ENCODE results near the gene ZNF609.
"Not testable (repeated sequence)": the region's sequence is repeated elsewhere in the genome, so short reads cannot be mapped to it uniquely, and the experiment has no call there.

The ZNF609 gene

GRCh38 chr15:64589435-64590084 lies 129.2 kb downstream of the ZNF609 start:
- no peak for DNase-seq

GRCh38 chr15:64592845-64593244 lies 132.5 kb downstream of the ZNF609 start:
- not testable (repeated sequence) for DNase-seq

GRCh38 chr15:64596701-64597476 lies 136.5 kb downstream of the ZNF609 start:
- DNase-seq: no peak

- DNase-seq: no peak
Observed at GRCh38 chr15:64597477-64597822, 137.1 kb downstream of the ZNF609 start.

- no peak for DNase-seq
Observed at GRCh38 chr15:64599226-64599625, 138.8 kb downstream of the ZNF609 start.

DNA sequence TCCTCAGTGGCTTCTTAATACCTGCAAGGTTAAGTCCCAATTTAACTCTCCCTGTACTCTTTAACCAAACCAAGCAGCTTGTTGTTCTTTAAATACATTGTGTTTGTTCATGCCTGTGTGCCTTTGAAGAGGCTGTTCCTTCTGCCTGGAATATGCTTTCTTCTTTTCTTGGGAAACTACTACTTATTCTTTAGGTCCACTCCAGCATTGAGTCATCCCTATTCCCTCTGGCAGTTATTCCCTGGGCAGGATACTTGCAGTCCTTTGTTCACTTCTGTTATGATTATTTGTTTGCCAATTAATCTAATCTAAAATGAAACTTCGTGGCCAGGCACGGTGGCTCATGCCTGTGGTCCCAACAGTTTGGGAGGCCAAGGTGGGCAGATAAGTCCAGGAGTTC lies 139.3 kb downstream of the ZNF609 start:
- DNase-seq: no peak

DNA sequence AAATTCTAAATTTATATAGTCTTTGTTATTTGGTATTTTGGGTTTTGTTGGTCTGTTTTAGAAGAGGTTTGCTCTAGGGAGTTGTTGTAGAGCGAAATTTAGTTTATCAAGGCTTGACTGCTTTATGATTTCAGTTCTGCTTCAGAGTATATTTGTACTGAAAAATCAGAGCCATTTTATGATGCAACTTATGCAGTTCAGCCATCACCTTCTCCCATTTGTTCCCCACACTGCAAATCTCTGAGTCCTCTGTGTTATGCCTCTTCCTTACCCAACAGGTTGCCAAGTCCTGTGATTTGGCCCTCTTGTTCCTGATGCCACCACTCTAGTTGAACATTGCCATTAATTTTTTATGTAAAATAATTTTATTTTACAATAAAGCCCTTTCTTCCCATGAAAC lies 140.4 kb downstream of the ZNF609 start:
- DNase-seq: no peak

DNA sequence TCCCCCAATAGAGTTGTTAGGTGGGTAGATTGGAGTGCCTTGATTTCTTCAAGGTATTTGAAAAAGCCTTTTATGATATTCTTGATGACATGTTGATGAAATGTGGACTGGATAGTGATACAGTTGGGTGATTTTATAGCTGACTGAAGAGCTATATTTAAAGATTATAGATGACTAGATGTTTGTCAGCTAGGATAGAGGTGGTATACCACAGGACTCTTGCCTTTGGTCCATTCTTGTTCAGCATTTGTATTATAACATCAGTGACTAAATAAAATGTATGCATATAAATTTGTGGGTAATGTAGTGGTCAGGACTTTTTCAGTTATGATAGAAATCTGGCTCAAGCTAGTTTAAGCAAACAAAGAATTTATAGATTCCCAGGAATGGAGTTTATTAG lies 143.9 kb downstream of the ZNF609 start:
- DNase-seq: no peak

- DNase-seq: not testable (repeated sequence)
Observed at GRCh38 chr15:64607416-64607815, 147.0 kb downstream of the ZNF609 start.

GRCh38 chr15:64610257-64610919 lies 150.0 kb downstream of the ZNF609 start:
- DNase-seq: no peak

DNA sequence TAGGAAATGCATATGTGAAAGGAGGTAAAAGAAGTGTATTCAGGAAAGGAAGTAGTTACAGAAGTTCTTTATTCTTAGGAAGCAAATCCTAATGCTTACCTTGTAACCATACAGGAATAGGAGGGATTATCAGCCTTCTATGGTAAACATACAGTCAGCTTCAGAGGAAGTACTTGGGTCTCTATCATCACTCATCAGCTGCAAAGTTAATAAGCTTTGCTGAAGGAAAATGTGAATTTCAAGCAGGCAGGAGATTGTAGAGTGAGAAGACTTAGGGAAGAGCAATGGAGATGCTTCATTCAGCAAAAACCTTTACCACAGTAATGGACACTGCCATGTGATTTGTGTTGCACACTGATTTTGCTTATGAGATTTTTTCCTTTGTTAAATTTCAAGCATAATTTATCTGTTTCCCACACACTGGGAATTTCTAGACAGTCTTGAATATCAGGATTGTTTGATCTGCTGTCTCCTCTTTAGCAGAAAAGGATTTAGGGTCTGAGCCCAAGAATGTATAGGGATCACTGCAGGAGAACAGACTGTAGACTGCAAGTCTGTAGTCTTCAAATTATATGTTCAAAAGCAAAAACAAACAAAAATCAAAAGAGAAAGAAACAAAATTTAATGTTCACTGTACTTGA lies 150.8 kb downstream of the ZNF609 start:
- no peak for DNase-seq

- DNase-seq: no peak
Observed at GRCh38 chr15:64614519-64614918, 154.1 kb downstream of the ZNF609 start.

DNA sequence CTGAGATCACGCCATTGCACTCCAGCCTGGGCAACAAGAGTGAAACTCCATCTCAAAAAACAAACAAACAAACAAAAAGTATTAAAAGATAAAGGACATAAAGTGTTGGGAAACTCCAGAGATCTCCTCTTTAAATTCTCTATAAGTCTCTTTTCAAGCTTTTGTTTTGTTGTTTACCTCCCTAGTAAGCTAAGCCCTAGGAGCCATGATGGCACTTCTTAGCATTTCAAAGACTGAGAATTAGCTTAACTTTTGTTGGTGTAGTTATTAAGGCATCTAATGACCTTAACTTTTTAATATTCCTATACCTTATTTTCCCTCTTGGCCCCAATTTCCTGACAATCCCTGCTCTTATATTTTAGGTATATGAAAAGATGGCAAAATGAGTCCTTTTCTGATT lies 157.3 kb downstream of the ZNF609 start:
- no peak for DNase-seq

DNA sequence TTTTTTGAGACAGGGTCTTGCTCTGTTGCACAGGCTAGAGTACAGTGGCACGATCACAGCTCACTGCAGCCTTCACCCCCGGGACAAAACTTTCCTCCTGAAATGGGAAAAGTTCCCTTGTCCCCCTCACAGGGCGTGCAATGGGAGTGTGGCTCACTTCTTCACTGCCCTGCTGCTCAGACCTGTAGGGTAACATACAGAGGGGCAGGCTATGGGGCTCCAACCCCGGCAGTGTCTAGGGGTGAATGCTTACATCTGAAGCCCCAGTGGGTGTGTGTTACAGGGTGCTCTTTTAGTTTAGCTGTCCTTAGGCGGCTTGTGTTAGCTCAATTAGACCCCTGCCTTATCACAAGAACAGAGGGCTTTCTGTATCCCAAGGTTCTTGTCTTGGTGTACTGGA lies 157.8 kb downstream of the ZNF609 start:
- no peak for DNase-seq

GRCh38 chr15:64618540-64618939 lies 158.2 kb downstream of the ZNF609 start:
- DNase-seq: no peak

GRCh38 chr15:64619880-64620839 lies 159.8 kb downstream of the ZNF609 start:
- no peak for DNase-seq

DNA sequence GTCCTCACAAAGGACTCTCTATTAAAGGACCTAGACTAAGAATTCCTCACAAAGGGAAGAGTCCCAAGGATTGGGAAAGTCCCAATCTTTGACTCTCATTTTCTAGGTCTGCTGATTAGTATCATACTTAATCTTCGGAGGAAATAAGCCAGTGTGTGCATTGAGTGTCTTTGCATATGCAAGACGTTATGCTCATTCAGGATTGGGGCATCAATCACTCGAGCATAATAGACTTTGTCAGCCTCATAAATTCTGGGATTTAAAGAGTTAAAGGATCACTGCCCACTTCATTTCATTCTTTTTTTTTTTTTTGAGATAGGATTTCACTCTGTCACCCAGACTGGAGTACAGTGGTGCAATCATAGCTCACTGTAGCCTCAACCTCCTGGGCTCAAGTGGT lies 160.7 kb downstream of the ZNF609 start:
- DNase-seq: no peak

- no peak for DNase-seq
Observed at GRCh38 chr15:64622410-64623260, 162.3 kb downstream of the ZNF609 start.

- no peak for DNase-seq
Observed at GRCh38 chr15:64623347-64623996, 163.1 kb downstream of the ZNF609 start.

DNA sequence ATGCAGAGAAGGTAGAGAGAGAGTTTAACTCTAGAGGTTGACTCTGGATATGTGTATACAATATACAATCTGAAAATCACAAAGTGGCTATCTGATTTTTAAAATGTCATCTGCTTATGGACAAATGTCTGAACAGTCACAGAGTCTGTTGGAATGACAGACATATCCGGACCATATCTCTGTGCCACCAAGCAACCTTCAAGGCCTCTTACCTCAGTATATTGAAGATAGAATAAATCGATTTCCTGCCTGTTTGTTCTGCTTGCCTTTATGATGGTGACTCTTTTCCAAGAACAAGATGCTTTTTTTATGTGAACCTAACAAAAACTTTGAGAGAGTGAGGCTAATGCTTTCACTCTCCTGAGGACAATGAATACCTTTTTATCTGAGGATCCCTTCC lies 163.9 kb downstream of the ZNF609 start:
- no peak for DNase-seq

DNA sequence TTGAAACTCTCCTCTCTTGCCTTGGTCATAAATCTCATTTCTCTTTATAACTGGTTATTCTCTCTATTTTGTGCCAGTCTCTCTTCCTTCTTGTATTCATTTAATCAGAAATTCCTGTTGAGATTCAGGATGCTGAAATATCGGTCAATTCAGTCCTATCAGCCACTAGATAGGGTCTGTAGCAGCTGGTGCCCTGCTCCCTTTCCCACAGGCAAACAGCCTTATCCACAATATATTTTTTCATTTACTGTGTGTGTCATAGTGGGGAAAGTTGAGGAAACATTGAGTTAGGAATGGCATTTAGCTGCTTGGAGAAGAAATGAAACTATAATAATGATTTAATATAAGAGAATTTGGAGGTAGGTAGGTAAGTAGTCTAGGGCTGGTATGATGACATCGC lies 168.7 kb downstream of the ZNF609 start:
- no peak for DNase-seq

Measured in NCI-H2081 treated with DMSO at 0.1 percent for 48 hours (cell line).